Mucosa of descending colon (tissue), 3 donors: ENCODE data around the gene DLG2. TPM values are rescaled to one million over a fixed set of nuclear protein-coding genes. Genes with fewer than 3 reads are reported as not detected.

ENCODE experiments used
- ATAC-seq: fragments of 200-7000 bp; cut with Tn5 transposase; one replicate; pipeline ENCODE4 v1.9.1; 2020; ENCODE audit warnings: mild to moderate bottlenecking, moderate library complexity
- DNase-seq, 3 donors: peaks; one replicate each; pipeline ENCODE4 v3.0.0-alpha.2; 2020
- H3K36me3 ChIP-seq: fragments of 200-600 bp; one replicate; pipeline ENCODE4 v1.8.0; 2021; ENCODE audit warnings: low read depth, mild to moderate bottlenecking
- H3K4me1 ChIP-seq: fragments of 200-600 bp; one replicate; pipeline ENCODE4 v1.8.0; 2021; ENCODE audit warnings: low read depth, mild to moderate bottlenecking
- H3K4me3 ChIP-seq: fragments of 200-600 bp; one replicate; pipeline ENCODE4 v1.8.0; 2021; ENCODE audit warnings: mild to moderate bottlenecking
- H3K9me3 ChIP-seq: fragments of 200-600 bp; one replicate; pipeline ENCODE4 v1.8.0; 2021; ENCODE audit warnings: mild to moderate bottlenecking
- intact Hi-C, 2 donors: fragments of 100-400 bp; cut with DNase I in 1 of 2; cut with micrococcal nuclease in 1 of 2; formaldehyde crosslinking; loops; one replicate each; pipeline versions ENCODE4 v1.11.0 to v1.11.1; 2022; cut with DNase I, micrococcal nuclease
- total RNA-seq, 3 donors: library from RNA; stranded (reverse); fragmentation: NEBNext Ultra II Directional in 2 of 3; extraction: Animal tissue kit (Norgen Biotek cat#: 25700) in 2 of 3; gene quantifications; one replicate each; pipeline versions ENCODE4 v1.2.1 to v1.2.4, GENCODE V29; 2021 to 2023
- TF ChIP-seq, protein P1 (sequence below): fragments of 200-600 bp; IDR thresholded peaks from one replicate; pipeline ENCODE4 v1.8.0; 2022; ENCODE audit warnings: antibody characterized with exemption, mild to moderate bottlenecking
- donor health status: DM: no; HTN: no; CAD: no; lungs with moderate emphysema.
- donor health status: DM: no; HTN: no; CAD: no.
- donor health status: DM: no; HTN: yes; CAD: no.

DLG2 gene
- total RNA-seq, 3 donors from 2014 or later: 2.1 to 11.1 (median 2.4) TPM

DNA sequence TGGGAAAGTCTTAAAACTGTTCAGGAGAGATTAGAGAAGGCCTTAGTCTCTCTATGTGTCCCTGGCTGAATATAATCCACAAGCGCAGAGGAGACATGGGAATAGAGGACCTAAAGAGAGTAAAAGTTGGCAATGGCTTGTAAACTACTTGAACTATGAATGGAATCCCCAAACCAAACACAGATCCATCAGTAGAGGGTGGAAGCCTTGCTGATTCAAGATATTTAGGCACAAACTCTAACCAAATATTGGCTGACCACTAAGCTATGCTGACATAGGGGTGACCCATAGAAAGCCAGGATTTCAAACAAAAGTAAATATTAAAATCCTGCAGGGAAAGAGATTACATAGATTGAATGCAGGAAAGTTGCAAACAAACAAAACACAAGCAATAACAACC lies 439.2 kb downstream of the DLG2 start:
- no peak overlapping the region for H3K4me3 ChIP-seq
- intact Hi-C loops: no loop called here
- H3K36me3 ChIP-seq: no peaks in the 10 kb centered on the region
- TF ChIP-seq, protein P1, sequence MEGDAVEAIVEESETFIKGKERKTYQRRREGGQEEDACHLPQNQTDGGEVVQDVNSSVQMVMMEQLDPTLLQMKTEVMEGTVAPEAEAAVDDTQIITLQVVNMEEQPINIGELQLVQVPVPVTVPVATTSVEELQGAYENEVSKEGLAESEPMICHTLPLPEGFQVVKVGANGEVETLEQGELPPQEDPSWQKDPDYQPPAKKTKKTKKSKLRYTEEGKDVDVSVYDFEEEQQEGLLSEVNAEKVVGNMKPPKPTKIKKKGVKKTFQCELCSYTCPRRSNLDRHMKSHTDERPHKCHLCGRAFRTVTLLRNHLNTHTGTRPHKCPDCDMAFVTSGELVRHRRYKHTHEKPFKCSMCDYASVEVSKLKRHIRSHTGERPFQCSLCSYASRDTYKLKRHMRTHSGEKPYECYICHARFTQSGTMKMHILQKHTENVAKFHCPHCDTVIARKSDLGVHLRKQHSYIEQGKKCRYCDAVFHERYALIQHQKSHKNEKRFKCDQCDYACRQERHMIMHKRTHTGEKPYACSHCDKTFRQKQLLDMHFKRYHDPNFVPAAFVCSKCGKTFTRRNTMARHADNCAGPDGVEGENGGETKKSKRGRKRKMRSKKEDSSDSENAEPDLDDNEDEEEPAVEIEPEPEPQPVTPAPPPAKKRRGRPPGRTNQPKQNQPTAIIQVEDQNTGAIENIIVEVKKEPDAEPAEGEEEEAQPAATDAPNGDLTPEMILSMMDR: no peak
- H3K9me3 ChIP-seq: no peaks in the 10 kb centered on the region
- H3K4me1 ChIP-seq: no peaks in the 10 kb centered on the region
- DNase-seq: no peak
- ATAC-seq: no peak

DNA sequence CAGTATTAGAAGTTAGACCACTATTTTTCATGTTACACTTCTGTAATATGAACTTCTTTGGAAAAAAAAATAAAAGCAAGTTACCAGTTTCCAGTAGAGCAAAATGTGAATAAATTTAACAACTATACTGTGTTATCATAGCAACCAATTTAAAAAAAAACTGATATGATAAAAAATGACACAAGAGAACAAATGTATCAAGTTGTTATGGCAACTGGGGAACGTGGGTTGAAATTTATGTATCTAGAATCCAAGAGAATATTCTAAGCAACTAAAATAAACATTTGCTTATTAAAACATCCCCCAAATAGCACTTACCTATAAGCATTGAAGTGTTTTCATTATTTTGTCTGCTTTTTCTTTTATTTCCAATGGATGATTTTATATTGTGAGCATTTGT lies 442.4 kb downstream of the DLG2 start:
- no peaks in the 10 kb centered on the region for H3K4me1 ChIP-seq
- no peak overlapping the region for H3K4me3 ChIP-seq
- TF ChIP-seq, protein P1: no peak
- no peaks in the 10 kb centered on the region for H3K36me3 ChIP-seq
- DNase-seq (no peak), ATAC-seq (no peak)
- H3K9me3 ChIP-seq: no peaks in the 10 kb centered on the region
- intact Hi-C loops: no loop called here

GRCh38 chr11:85182441-85183387 lies 444.4 kb downstream of the DLG2 start:
- Histone ChIP-seq H3K9me3 (no peaks in the 10 kb centered on the region), H3K4me1 (no peaks in the 10 kb centered on the region), H3K4me3 (no peak overlapping the region), H3K36me3 (no peaks in the 10 kb centered on the region)
- TF ChIP-seq, protein P1: no peak
- DNase-seq (peak in 1 of 3 donors; percentile 9), ATAC-seq (peak; percentile 73)
- intact Hi-C loops: no loop called here

DNA sequence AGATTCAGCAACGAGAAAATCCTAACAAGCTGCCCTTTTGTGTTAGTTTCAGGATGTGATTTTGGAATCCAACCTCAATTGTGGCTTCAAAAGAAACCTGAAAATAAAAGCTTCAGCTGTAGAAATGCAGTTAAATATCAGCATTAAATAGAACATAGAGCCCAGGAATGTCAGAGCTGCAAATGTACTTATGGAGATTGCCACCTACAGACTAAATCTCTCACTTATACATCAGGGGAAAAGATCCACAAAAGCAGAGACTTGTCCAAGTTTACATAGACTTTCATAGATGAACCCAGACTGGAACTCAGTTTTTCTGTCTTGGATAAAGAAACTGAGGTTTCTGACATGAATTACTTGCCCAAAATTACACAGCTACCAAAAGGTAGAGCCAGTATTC lies 446.6 kb downstream of the DLG2 start:
- DNase-seq: no peak

DNA sequence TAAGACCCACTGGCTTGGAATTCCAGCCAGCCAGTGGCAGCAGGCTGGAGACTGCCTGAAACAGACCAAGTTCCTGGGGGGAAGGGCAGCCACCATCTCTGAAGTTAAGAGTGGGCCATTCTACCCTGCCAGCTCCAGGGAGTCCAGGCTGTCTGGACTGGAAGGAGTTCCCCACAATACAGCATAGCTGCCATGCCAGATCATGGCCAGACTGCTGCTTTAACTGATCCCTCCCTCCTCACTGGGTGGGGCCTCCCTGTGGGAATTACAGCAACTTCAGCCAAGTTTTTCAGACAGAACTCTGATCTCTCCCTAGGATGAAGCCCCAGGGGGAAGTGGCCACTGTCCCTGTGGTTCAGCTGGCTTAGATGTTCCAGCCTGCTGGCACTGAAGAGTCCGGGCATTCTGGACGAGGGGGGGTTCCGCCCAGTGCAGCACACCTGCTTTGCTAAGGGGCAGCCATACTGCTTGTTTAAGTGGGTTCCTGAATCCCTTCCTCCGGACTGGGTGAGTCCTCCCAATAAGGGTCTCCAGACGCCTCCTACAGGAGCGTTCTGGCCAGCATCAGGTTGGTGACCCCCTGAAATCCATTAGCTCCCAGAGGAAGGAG lies 455.4 kb downstream of the DLG2 start:
- no peaks in the 10 kb centered on the region for H3K36me3 ChIP-seq
- H3K4me1 ChIP-seq: no peaks in the 10 kb centered on the region
- TF ChIP-seq, protein P1: no peak
- intact Hi-C loops: no loop called here
- peak; percentile 23 for ATAC-seq
- no peak overlapping the region for H3K4me3 ChIP-seq
- peak in 1 of 3 donors; percentile 7 for DNase-seq
- no peaks in the 10 kb centered on the region for H3K9me3 ChIP-seq

More for the DNA sequence above, 446.6 kb downstream of the DLG2 start:
- intact Hi-C loops: no loop called here
- TF ChIP-seq, protein P1: no peak
- no peaks in the 10 kb centered on the region for H3K9me3 ChIP-seq
- H3K36me3 ChIP-seq: no peaks in the 10 kb centered on the region
- no peak for ATAC-seq
- no peaks in the 10 kb centered on the region for H3K4me1 ChIP-seq
- H3K4me3 ChIP-seq: no peak overlapping the region
